IMR-90 (cell line): ENCODE measurements around the gene ZNF821. TPM values are rescaled to one million over a fixed set of nuclear protein-coding genes. Genes with fewer than 3 reads are reported as not detected.

ENCODE experiments used
- ATAC-seq: fragments of 200-7000 bp; cut with Tn5 transposase; 2 replicates; pipeline ENCODE4 v1.9.1; 2020; ENCODE audit warnings: low read depth, mild to moderate bottlenecking, moderate library complexity
- BruUV-seq: library from RNA; stranded (reverse); fragments of 400-500 nt; replicated peaks from 2 replicates; lab custom pipeline; 2021; lab: Mats Ljungman, UMichigan
- CTCF ChIA-PET: fragments of 300-600 bp; formaldehyde crosslinking; extraction: SDS; loops from one replicate; lab custom pipeline; 2021; ENCODE audit warnings: antibody characterized with exemption; lab: Yijun Ruan, JAX
- POLR2A ChIA-PET: fragments of 300-600 bp; sonication (Branson Sonifier 250); formaldehyde crosslinking; loops from one replicate; lab custom pipeline; 2022; ENCODE audit warnings: antibody characterized with exemption; ENCODE audit not compliant: unreplicated experiment; lab: Charles Lee
- DNase-seq: peaks from one replicate; pipeline ENCODE4 v3.0.0; 2013
- H2AFZ ChIP-seq: replicated peaks from 2 replicates; pipeline ENCODE3; 2013; ENCODE audit warnings: low read length, mild to moderate bottlenecking; ENCODE audit not compliant: poor library complexity
- H2AK5ac ChIP-seq: 2 replicates; pipeline ENCODE4 v1.6.1; 2013; ENCODE audit warnings: low read depth, low read length, inconsistent platforms
- H2AK9ac ChIP-seq: replicated peaks from 2 replicates; pipeline ENCODE3; 2013; ENCODE audit warnings: mild to moderate bottlenecking, low read depth, low read length, moderate library complexity; ENCODE audit not compliant: poor library complexity
- H2BK120ac ChIP-seq: 2 replicates; pipeline ENCODE4 v1.6.1; 2013; ENCODE audit warnings: low read depth, low read length, inconsistent platforms
- H2BK15ac ChIP-seq: 3 replicates; pipeline ENCODE4 v1.6.1; 2013; ENCODE audit warnings: low read depth, low read length, inconsistent platforms
- H2BK20ac ChIP-seq: 2 replicates; pipeline ENCODE4 v1.6.1; 2013; ENCODE audit warnings: low read depth, mild to moderate bottlenecking, inconsistent platforms, low read length, moderate library complexity
- H2BK5ac ChIP-seq: 2 replicates; pipeline ENCODE4 v1.6.1; 2013; ENCODE audit warnings: mild to moderate bottlenecking, low read depth, low read length, inconsistent platforms; ENCODE audit not compliant: poor library complexity, severe bottlenecking
- H3K14ac ChIP-seq: replicated peaks from 2 replicates; pipeline ENCODE4 v1.6.1; 2013; ENCODE audit warnings: low read depth, low read length, inconsistent platforms
- H3K18ac ChIP-seq: 2 replicates; pipeline ENCODE4 v1.6.1; 2013; ENCODE audit warnings: low read depth, low read length, control low read depth
- H3K23ac ChIP-seq: 2 replicates; pipeline ENCODE4 v1.6.1; 2013; ENCODE audit warnings: low read depth, low read length, inconsistent platforms
- H3K27ac ChIP-seq: 2 replicates; pipeline ENCODE4 v1.5.1; 2013; ENCODE audit warnings: mild to moderate bottlenecking, control low read depth, low read length; ENCODE audit not compliant: insufficient read depth
- H3K27me3 ChIP-seq: 2 replicates; pipeline ENCODE4 v1.6.1; 2013; ENCODE audit warnings: low read length; ENCODE audit not compliant: control insufficient read depth, insufficient read depth
- H3K36me3 ChIP-seq: 2 replicates; pipeline ENCODE4 v1.6.1; 2013; ENCODE audit warnings: low read length, mixed read lengths; ENCODE audit not compliant: control insufficient read depth, insufficient read depth
- H3K4ac ChIP-seq: 2 replicates; pipeline ENCODE4 v1.6.1; 2013; ENCODE audit warnings: low read depth, low read length, inconsistent platforms
- H3K4me1 ChIP-seq: 2 replicates; pipeline ENCODE4 v1.6.1; 2013; ENCODE audit warnings: low read length, mixed read lengths; ENCODE audit not compliant: control insufficient read depth, insufficient read depth
- H3K4me2 ChIP-seq: 2 replicates; pipeline ENCODE4 v1.6.1; 2013; ENCODE audit warnings: low read depth, mild to moderate bottlenecking, control low read depth, low read length, moderate library complexity
- H3K4me3 ChIP-seq: 2 replicates; pipeline ENCODE4 v1.5.1; 2013; ENCODE audit warnings: low read depth, mild to moderate bottlenecking, control low read depth, low read length, moderate library complexity; ENCODE audit not compliant: insufficient read depth
- H3K56ac ChIP-seq: 2 replicates; pipeline ENCODE4 v1.6.1; 2013; ENCODE audit warnings: low read length, inconsistent platforms; ENCODE audit not compliant: insufficient read depth; ENCODE audit errors: extremely low read depth
- H3K79me1 ChIP-seq, 2 experiments: 2 replicates each; pipeline ENCODE4 v1.6.1; 2013; ENCODE audit warnings: low read length in 2 of 2, inconsistent platforms in 1 of 2, low read depth in 1 of 2
- H3K9ac ChIP-seq: 2 replicates; pipeline ENCODE4 v1.6.1; 2013; ENCODE audit warnings: low read depth, low read length, control low read depth
- H3K9me1 ChIP-seq: 2 replicates; pipeline ENCODE4 v1.6.1; 2013; ENCODE audit warnings: low read length, inconsistent platforms; ENCODE audit not compliant: insufficient read depth
- H3K9me3 ChIP-seq: 2 replicates; pipeline ENCODE4 v1.6.1; 2013; ENCODE audit warnings: low read length; ENCODE audit not compliant: control insufficient read depth, insufficient read depth
- H4K20me1 ChIP-seq: 2 replicates; pipeline ENCODE4 v1.6.1; 2013; ENCODE audit warnings: low read length, inconsistent platforms; ENCODE audit not compliant: insufficient read depth
- H4K5ac ChIP-seq: 2 replicates; pipeline ENCODE4 v1.6.1; 2013; ENCODE audit warnings: mild to moderate bottlenecking, low read depth, low read length, control low read depth
- H4K8ac ChIP-seq, 2 experiments: 2 replicates each; pipeline ENCODE4 v1.6.1; 2013; ENCODE audit warnings: low read depth in 2 of 2, low read length in 2 of 2, control low read depth in 1 of 2, inconsistent platforms in 1 of 2
- H4K91ac ChIP-seq: 2 replicates; pipeline ENCODE4 v1.6.1; 2013; ENCODE audit warnings: low read depth, low read length, inconsistent platforms; ENCODE audit not compliant: insufficient read depth
- CHD1 ChIP-seq: IDR thresholded peaks from 2 replicates; pipeline ENCODE4 v1.6.1; 2012; ENCODE audit warnings: low read depth, low read length, improper control_type of control experiment
- MAFK ChIP-seq: IDR thresholded peaks from 2 replicates; pipeline ENCODE4 v1.6.1; 2012; ENCODE audit warnings: low read depth, low read length, improper control_type of control experiment
- WGBS, 2 experiments: methylation state at CpG; one replicate each; pipeline versions ENCODE4 v1.1.5 to v1.1.7; 2013; ENCODE audit warnings: missing lambda C conversion rate in 2 of 2; ENCODE audit not compliant: insufficient read length in 1 of 2; ENCODE audit errors: extremely low coverage in 2 of 2; 5-methylcytosine and 5-hydroxymethylcytosine counted together
- dilution Hi-C: fragments of 300-500 bp; cut with HindIII; formaldehyde crosslinking; loops from one replicate; pipeline ENCODE4 v1.14.3; 2018; ENCODE audit warnings: low sequenced_read_pairs; ENCODE audit not compliant: unreplicated experiment
- in situ Hi-C: fragments of 300-500 bp; cut with MboI; formaldehyde crosslinking; loops from 3 replicates; pipeline ENCODE4 v1.14.3; 2019; ENCODE audit warnings: low sequenced_read_pairs, inconsistent platforms, mixed read lengths
- intact Hi-C: fragments of 100-400 bp; cut with micrococcal nuclease; formaldehyde crosslinking; loops from 2 replicates; pipeline ENCODE4 v1.10.0; 2022
- polyA plus RNA-seq, 3 experiments: library from polyadenylated mRNA; depleted of rRNA; stranded (reverse); fragments of >200 nt; gene quantifications; 2 replicates each; pipeline ENCODE4 v1.2.3, GENCODE V29; 2012; ENCODE audit warnings: low replicate concordance in 1 of 3
- total RNA-seq: library from RNA; depleted of rRNA; stranded (reverse); fragments of >200 nt; gene quantifications from 2 replicates; pipeline ENCODE4 v1.2.3, GENCODE V29; 2012

Gene ZNF821
- total and polyA plus RNA-seq, 2 of the 4 experiments (the other 2 are of a cell fraction): 5.9 to 6.0 TPM

DNA sequence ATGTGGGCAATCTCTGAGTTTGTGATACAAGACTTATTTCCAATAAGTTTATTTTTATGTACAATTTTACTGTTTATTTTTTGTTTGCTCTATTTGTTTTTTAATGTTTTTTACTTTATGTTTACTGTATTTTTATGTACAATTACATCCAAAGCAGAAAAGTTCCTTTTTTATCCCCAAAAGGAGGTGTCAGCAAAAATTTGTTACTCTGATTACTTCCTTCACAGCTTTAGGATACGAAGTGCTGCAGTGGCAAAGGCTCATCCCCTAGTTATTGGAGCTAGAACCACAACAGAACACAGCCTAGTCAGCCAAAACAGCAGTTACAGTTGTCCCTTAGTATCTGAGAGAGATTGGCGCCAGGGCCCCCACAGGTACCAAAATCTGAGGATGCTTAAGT lies 47.0 kb upstream of the ZNF821 start:
- Histone ChIP-seq H2AK9ac (no peak overlapping the region), H3K79me1 (peaks cover 23 to 80% of the 10 kb centered on the region in 2 experiments), H2AFZ (no peak overlapping the region), H3K56ac (no peak overlapping the region), H3K27ac (no peak overlapping the region), H3K9ac (no peak overlapping the region), H2BK15ac (no peak overlapping the region), H3K14ac (no peak overlapping the region), H4K91ac (no peak overlapping the region), H3K4me3 (no peak overlapping the region), H3K4me2 (no peak overlapping the region), H3K27me3 (no peaks in the 10 kb centered on the region), H2AK5ac (no peak overlapping the region), H3K9me1 (peaks cover 25% of the 10 kb centered on the region; the same call in 1 of the 2 replicates), H3K18ac (no peak overlapping the region), H3K36me3 (peaks cover 30% of the 10 kb centered on the region), H3K4ac (no peak overlapping the region), H4K20me1 (peaks cover 74% of the 10 kb centered on the region), H2BK120ac (no peak overlapping the region), H3K9me3 (no peaks in the 10 kb centered on the region), H2BK20ac (no peak overlapping the region), H3K4me1 (peaks cover 19% of the 10 kb centered on the region), H2BK5ac (no peak overlapping the region), H4K8ac (no peak overlapping the region), H4K5ac (no peak overlapping the region), H3K23ac (no peak overlapping the region)
- ChIA-PET CTCF (interaction anchor here (0.6 to 1.7 kb wide), 4 partner anchors 23 to 1401 kb away, joined by 3 to 5 read pairs (median 4); no protein-coding TSS in a partner anchor), POLR2A (no interaction called here)
- BruUV-seq: no TSS peak
- in situ Hi-C loops (no loop called here), dilution Hi-C loops (no loop called here), intact Hi-C loops (no loop called here)
- TF ChIP-seq CHD1 (no peak), MAFK (peak; percentile 79)
- ATAC-seq (no peak), DNase-seq (no peak)
- WGBS, 2 experiments: no CpG with 5 or more reads among the region's 2 CpGs
